HG02870 (cell line): Measurements from ENCODE around the gene IL23R.
A peak's percentile ranks its signal among the peaks of the same experiment; 100 is the strongest.
"Not testable (repeated sequence)": the region's sequence is repeated elsewhere in the genome, so short reads cannot be mapped to it uniquely, and the experiment has no call there.

Experiments used
- ATAC-seq: cut with Tn5 transposase; IDR thresholded peaks from one replicate; pipeline ENCODE4 v1.9.1; 2021; ENCODE audit warnings: mild to moderate bottlenecking, moderate library complexity; ENCODE audit not compliant: unreplicated experiment

IL23R gene

GRCh38 chr1:67191668-67192520, 25.6 kb downstream of the IL23R start:
- no peak for ATAC-seq

GRCh38 chr1:67192902-67193301, 26.6 kb downstream of the IL23R start:
- ATAC-seq = no peak

GRCh38 chr1:67193704-67194103, 27.4 kb downstream of the IL23R start:
- no peak for ATAC-seq

GRCh38 chr1:67194209-67194863, 28.1 kb downstream of the IL23R start:
- ATAC-seq = peak; percentile 76

GRCh38 chr1:67200755-67201154, 34.5 kb downstream of the IL23R start:
- no peak for ATAC-seq

GRCh38 chr1:67201891-67202290, 35.6 kb downstream of the IL23R start:
- ATAC-seq = no peak

- no peak for ATAC-seq
Measured at GRCh38 chr1:67204298-67204980, 38.2 kb downstream of the IL23R start.

GRCh38 chr1:67207398-67207797, 41.1 kb downstream of the IL23R start:
- ATAC-seq = not testable (repeated sequence)

- ATAC-seq = no peak
Measured at GRCh38 chr1:67208217-67208616, 42.0 kb downstream of the IL23R start.

- ATAC-seq = no peak
Measured at GRCh38 chr1:67209521-67209920, 43.3 kb downstream of the IL23R start.

GRCh38 chr1:67211589-67212563, 45.6 kb downstream of the IL23R start:
- peak; percentile 31 for ATAC-seq

GRCh38 chr1:67213164-67213563, 46.9 kb downstream of the IL23R start:
- no peak for ATAC-seq

- no peak for ATAC-seq
Measured at GRCh38 chr1:67213948-67214347, 47.7 kb downstream of the IL23R start.

- peak; percentile 68 for ATAC-seq
Measured at GRCh38 chr1:67214420-67215174, 48.3 kb downstream of the IL23R start.

- ATAC-seq = no peak
Measured at GRCh38 chr1:67216401-67216800, 50.1 kb downstream of the IL23R start.

- no peak for ATAC-seq
Measured at GRCh38 chr1:67217417-67217816, 51.2 kb downstream of the IL23R start.

- ATAC-seq = no peak
Measured at GRCh38 chr1:67217938-67218337, 51.7 kb downstream of the IL23R start.

- ATAC-seq = no peak
Measured at GRCh38 chr1:67224856-67225255, 58.6 kb downstream of the IL23R start.

- ATAC-seq = no peak
Measured at GRCh38 chr1:67226688-67227087, 60.4 kb downstream of the IL23R start.

GRCh38 chr1:67227196-67227595, 60.9 kb downstream of the IL23R start:
- no peak for ATAC-seq
